ENCODE data around the gene LGALS7B.

- TF ChIP-seq CTCF (IDR thresholded peaks at IDR 0.05) (no peak), POLR2A (IDR thresholded peaks at IDR 0.05) (no peak)
Measured at GRCh38 chr19:38834590-38834989, 45.6 kb downstream of the LGALS7B start.
